SH-SY5Y (cell line): ENCODE results near the gene MPPED1.

Source experiments
- GATA2 ChIP-seq: IDR thresholded peaks from 2 replicates; pipeline ENCODE4 v1.6.1; 2011; ENCODE audit warnings: mild to moderate bottlenecking, low read depth, low read length
- GATA3 ChIP-seq: IDR thresholded peaks from 2 replicates; pipeline ENCODE4 v1.6.1; 2011; ENCODE audit warnings: low read depth, mild to moderate bottlenecking, low read length, moderate library complexity

Gene MPPED1

DNA sequence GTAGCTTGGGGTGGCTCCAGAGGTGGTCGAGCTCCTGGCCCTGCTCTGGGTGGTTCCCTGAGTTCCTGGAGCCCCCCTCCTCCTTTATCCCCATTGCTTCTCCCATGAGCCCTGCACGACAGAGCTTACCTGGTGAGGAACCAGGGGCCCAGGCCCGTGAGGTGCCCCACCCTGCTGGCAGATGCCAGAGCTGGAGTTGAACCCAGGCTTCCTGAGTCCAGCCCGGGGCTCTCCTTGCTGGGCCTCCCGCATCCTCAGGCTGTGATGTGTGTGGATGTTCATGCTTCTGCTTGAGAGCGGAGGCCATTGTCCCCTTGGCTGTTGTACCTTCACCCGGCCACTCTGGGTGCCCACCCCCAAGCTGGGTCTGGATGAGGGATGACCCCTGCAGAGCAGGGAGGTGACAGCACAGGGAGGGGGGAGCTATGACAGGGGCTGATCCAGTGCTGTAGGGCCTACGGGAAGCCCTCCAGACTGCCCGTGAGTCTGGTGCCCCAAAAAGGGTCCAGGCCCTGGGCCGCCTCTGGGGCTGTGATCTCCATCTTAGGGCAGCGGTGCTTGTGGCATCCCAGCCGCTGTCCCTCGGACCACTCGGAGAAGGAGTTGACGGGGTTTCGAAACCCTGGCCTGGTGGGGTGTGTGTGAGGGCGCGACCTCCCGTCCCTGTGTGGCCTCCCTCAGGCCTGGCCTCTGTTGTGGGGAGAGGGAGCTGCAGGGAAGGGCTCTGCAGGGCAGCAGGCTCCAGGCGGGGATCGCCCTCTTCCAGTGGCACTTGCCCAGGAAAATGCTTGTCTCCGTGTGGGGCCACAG lies 14.4 kb downstream of the MPPED1 start:
- no peak for TF ChIP-seq GATA3
- no peak for TF ChIP-seq GATA2

DNA sequence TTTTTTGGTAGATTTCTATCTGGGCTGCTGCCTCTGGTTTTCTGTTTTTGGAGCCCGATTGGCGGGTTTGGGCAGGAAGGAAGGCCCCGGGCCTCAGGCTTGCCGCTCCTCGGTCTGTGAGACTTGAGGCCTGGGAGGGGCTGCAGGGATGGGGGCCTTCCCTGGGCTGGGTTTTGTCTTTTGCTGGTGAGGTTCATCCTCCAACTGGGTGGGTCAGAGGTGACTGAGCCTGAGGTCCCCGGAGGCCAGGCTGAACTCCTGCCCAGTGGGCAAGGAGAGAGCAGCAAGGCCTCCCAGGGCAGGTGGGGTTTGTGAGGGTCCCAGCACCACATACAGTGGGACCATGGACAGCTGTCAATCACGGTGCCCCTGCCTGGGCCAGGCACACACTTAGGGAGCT lies 15.0 kb downstream of the MPPED1 start:
- TF ChIP-seq GATA3 (no peak), GATA2 (no peak)

DNA sequence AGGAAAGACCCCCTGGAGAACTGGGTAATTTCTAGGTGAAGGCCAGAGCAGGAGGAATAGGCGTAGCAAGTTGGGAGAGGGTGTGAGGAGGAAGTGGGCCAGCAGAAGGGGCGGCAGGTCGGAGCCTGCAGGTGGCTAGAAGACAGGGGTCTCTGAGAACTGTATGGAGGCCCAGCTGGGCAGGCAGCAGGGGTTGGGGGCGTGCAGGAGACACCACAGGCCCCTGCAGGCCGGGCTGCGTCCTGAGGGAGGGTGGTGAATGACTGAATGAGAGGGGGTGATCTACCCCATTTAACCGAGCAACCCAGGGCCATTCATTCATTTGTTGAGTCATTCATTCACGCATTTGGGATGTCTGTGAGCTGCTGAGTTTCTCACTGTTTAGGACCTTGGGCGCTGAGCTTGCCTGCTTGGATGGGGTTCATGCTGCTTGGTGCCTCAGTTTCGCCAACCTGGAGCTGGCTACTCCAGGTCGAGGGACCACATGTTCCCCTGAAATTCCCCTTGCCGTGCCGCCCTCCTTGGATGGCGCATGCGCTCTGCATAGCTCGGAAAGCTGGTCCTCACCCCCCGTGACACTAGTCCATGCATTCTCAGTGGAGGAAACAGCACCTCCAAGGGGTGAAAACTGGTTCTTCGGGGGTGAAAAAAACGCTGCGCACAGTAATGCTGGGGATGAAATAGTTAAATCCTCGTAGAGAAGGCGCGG lies 15.6 kb downstream of the MPPED1 start:
- TF ChIP-seq GATA2 (no peak), GATA3 (no peak)

GRCh38 chr22:43428005-43428485 lies 16.2 kb downstream of the MPPED1 start:
- TF ChIP-seq GATA2 = no peak
- no peak for TF ChIP-seq GATA3

GRCh38 chr22:43428521-43428920 lies 16.7 kb downstream of the MPPED1 start:
- TF ChIP-seq GATA2 (no peak), GATA3 (no peak)

GRCh38 chr22:43429426-43429825 lies 17.6 kb downstream of the MPPED1 start:
- TF ChIP-seq GATA2 (no peak), GATA3 (no peak)

GRCh38 chr22:43431808-43432554 lies 20.2 kb downstream of the MPPED1 start:
- no peak for TF ChIP-seq GATA3
- TF ChIP-seq GATA2 = no peak

- TF ChIP-seq GATA2 = no peak
- TF ChIP-seq GATA3 = no peak
Observed at GRCh38 chr22:43432883-43433415, 21.1 kb downstream of the MPPED1 start.

- TF ChIP-seq GATA3 (no peak), GATA2 (no peak)
Observed at GRCh38 chr22:43433451-43434274, 21.8 kb downstream of the MPPED1 start.

GRCh38 chr22:43434275-43434927 lies 22.6 kb downstream of the MPPED1 start:
- no peak for TF ChIP-seq GATA3
- no peak for TF ChIP-seq GATA2

GRCh38 chr22:43434928-43435311 lies 23.1 kb downstream of the MPPED1 start:
- no peak for TF ChIP-seq GATA3
- TF ChIP-seq GATA2 = no peak

DNA sequence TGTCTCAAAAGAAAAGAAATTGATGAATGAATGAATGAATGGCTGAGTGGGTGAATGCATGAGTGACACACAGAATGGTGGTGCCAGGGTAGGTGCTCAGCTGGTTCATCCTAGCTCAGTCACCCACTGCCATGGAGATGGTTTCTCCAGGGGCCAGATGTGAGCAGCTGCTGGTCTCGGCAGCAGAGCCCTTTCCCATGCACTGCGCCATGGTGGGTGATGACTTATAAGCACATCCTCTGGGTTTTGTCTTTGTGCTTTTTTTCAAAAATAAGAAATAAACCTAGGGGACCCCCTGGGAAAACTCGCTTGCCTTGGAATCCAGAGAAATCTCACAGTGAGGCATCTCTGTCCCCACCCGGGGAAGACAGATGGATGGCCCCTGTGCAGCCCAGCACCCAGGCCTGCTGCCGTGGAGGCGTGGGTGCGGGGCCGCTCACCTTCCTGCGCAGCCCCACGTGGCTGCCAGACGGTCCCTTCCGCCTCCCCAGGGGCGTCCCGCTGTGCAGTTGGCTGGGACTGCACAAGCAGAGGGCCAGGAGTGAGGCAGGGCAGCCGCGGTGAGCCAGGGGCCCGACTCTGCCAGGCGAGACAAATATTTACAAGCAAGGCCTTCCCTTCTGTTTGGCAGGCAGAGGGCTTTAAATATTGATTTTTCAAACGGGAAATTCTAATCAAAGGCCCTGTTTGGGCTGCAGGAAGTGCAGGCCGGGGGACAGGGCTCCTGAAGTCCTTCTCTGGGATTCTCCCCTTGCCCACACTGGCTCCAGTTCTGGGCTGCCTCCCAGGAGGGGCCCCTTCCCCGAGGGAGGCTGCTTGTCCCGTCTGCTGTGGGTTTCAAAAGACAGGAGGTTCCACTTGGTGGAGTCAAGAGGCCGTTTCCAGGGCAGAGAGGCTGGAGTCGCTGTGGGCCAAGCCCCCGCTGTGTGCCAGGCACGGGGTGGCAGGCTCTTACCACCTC lies 24.3 kb downstream of the MPPED1 start:
- TF ChIP-seq GATA3 = no peak
